LoVo (cell line): ENCODE data around the gene CELA2B.
"Not testable (repeated sequence)": the region's sequence is repeated elsewhere in the genome, so short reads cannot be mapped to it uniquely, and the experiment has no call there.

ENCODE experiments used
- DNase-seq: peaks from one replicate; pipeline ENCODE4 v3.0.0-alpha.2; 2016; ENCODE audit warnings: low spot score

CELA2B gene

DNA sequence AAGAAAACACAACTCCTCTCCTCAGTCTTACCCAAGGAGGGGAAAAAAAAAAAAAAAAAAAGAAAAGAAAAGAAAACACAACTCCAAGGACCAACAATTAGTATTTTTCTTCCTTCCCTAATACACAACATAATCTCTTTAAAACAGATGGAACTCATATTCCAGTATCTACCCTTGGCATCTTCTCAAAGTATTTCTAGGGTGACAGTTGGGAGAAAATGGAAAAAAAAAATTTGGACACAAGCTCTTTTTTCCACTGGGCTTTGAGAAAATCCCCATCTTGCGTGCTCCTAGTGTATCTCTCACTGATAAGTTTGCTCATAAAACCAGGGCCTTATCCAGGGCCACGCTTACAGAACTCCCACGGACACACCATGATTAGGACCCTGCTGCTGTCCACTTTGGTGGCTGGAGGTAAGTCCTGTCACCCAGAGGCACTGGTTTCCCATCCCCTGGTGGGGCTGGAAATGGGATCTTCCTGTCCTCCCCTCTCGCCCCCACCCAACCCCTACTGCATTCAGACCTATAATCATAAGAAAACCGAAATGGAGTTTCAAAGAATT, at the start of gene CELA2B:
Gene CELA2B (plus strand): TSS at position 353 of the 563 bp plus-strand sequence. CDS start 22 bp downstream, at position 375.
- no peak for DNase-seq

DNA sequence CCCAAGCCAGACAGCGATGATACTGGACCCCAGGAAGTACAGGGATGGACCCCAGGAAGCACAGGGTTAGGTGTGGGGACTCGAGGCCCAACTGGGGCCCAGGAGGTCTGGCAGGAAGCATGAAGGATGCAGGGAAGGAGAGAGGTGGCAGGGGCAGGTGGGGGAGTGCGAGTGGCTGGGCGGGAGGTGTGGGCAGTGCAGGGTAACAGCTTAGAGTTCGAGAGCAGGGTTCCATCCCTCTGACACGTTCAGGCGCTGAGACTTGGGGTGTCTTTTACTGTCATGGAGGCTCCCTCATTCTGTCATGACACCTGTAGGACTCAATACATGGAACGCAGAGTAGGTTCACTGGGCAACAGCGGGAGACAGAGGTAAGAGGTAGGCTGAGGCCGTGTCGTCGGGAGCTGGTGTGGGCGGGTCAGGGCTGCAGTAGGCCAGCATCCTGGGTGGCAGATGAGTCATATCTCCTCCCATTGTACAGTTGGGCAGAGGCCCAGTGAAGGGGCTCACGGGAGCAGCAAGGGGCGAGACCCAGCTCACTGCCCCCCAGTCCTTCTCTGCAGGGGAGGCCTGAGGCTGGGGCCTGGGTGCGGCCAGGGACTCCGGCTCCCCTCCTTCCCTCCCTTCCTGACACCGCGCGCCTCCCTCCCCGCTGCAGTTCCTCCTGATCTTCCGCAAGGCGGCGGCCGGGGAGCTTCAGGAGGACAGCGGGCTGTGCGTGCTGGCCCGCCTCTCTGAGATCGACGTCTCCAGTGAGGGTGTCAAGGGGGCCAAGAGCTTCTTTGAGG, 49.2 kb upstream of the CELA2B start:
- DNase-seq = no peak

DNA sequence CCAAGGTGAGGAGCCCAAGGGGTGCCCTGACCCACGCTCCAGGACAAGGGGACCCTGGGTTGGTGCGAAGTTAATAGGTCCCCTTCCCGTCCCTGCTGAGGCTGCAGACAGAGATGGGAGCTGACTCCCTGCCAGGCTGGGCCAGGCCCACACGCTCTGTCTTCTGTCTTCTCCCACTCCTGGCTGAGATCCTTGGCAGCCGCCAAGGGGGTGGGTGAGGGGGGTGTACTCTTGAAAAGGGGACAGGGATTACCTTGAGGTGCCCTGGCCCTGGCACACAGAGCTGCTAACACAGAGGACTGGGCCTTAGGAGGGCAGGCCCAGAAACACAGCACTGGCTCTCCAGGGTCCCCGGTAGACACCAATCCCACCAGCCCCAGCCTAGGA, 48.6 kb upstream of the CELA2B start:
- no peak for DNase-seq

DNA sequence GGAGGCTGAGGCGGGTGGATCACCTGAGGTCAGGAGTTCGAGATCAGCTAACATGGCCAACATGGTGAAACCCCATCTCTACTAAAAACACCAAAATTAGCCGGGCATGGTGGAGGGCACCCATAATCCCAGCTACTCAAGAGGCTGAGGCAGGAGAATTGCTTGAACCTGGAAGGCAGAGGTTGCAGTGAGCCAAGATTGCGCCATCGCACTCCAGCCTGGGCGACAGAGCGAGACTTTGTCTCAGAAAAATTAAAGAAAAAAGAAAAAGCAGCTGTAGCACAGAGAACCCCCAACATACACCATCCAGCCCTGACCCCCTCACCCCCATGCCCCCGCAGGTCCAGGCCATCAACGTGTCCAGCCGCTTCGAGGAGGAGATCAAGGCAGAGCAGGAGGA, 47.7 kb upstream of the CELA2B start:
- not testable (repeated sequence) for DNase-seq

DNA sequence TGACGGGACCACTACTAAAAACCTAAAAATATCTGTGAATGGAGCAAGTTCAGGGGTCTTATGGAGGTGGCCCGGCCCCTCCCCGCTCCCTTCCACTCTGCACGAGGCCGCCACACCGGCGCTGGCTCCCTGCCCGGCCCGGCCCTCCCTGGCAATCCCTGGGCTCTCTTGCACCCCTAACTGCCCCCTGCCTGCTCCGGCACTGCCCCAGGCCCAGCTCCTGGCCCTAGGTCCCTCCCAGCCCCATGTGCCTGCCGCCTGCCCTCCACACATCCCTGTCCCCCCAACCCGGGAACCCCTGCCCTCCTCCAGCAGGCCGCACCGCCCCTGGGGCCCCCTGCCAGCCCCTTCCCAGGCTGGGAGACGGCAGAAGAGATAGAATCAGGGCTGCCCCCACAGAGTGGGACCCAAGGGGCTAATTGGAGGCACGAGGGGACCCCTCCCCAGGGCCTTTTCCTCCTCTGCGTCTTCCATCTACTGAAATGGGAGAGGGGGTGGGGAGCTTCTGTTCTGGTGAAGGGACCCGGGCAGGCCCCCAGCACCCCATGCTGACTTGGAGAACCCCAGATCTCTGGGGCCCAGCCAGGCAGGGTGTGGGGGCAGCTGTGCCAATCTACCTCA, 47.0 kb upstream of the CELA2B start:
- DNase-seq = no peak

DNA sequence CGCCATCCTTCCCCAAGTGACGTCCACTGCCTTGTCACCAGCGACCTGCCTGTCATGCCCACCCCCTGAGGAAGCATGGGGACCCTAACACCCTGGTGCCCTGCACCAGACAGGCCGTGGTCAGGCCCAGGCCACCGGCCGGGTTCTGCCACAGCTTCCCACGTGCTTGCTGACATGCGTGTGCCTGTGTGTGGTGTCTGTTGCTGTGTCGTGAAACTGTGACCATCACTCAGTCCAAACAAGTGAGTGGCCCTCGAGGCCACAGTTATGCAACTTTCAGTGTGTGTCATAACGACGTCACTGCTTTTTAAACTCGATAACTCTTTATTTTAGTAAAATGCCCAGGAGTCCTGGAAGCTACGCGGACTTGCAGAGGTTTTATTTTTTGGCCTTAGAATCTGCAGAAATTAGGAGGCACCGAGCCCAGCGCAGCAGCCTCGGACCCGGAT, 46.2 kb upstream of the CELA2B start:
- DNase-seq = no peak

DNA sequence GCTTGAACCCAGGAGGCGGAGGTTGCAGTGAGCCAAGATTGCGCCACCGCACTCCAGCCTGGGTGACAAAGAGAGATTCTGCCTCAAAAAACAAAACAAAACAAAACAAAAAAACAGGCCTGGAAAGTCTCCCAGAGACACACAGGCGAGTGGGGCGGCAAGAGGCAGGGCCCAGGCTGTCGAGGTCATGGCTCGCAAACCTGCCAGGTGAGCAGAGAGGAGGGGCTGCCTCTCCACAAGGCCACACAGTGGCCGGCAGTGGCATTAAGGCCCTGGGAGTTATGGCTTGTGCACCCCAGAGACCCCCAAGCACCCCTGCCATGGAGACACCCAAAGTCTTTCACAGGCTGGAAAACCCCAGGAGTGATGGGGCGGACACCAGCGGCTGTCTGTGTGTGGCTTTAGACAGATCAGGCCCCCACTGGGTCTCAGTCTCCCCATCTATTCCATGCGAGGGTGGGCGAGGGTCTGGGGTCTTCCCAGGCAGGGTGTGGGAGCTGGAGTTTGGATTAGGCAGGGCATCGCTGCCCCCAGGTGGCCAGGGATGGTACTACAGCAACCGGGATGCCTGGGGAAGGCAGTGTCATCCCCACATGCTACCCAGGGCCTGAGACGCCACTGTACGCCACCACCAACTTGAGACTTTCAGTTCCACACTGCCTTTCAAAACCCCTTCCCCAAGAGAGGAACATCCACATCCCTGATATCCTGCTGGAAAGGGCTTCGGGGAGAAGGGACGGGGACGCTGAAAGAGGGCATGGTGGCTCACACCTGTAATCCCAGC, 44.9 kb upstream of the CELA2B start:
- DNase-seq = peak; percentile 35

DNA sequence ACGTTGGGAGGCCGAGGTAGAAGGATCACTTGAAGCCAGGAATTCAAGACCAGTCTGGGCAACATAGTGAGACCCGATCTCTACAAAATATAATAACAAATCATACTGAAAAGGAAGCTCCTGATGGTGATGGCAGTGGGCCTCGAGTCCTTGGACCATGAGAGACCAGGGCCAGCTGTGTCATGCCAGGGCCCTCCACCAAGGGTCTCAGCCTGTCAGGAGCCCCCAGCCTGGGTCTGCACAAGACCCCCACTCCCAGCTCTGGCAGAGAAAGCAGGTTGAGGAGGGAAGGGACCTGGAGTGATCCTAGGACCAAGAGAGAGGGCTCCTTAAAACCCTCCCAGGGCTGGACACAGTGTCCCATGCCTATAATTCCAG, 44.3 kb upstream of the CELA2B start:
- DNase-seq = no peak

DNA sequence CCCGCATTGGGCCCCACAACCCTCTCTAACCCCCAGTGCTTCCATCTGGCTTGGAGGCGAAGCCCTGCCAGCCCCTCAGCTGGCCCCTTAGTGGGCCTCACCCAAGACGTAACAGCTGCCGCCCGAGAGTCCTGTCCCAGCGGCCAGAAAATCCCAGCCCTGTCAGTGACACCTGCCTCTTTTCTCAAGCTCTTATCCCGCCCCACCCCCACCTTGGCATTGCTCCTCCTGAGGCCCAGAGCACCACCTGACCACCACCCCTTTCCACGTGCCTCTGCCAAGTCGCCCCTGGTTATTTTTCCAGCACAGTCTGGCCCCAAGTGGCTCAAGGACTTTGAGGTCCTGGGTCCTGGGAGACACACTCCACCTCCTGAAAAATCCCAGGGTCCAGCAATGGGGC, 43.6 kb upstream of the CELA2B start:
- DNase-seq = no peak

DNA sequence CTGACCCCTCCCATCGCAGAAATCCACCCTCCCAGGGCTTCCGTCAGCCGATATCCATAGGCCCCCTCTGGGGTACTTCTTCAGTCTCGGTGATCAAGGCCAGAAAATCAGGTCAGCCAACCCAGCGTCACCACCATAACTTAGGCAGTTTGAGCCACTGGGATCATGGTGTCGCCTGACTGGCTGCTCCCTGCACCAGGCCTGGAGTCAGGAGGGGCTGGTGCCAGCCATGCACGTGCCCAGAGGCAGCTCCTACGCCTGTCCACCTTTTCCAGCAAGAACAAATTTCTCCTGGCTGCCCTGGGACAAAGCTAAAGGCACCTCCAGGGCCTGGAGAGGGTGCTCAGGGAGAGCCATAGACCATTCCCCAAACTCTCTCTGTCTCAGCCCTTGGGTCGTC, 42.4 kb upstream of the CELA2B start:
- no peak for DNase-seq

DNA sequence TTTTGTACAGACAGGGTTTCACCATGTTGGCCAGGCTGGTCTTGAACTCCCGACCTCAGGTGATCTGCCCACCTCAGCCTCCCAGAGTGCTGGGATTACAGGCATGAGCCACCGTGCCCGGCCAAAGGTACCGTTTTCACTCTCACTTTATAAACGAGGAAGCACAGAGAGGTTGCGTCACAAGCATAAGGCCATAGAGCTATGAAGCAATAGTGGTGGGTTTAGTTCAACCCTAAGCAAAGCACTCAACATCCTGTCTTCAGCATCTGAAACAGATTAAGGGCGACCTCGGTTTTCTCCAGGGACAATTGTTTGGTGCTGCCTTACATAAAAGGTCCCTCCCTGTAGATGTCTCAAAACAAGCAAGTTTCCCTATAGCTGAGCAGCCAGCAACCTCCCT, 41.2 kb upstream of the CELA2B start:
- not testable (repeated sequence) for DNase-seq

DNA sequence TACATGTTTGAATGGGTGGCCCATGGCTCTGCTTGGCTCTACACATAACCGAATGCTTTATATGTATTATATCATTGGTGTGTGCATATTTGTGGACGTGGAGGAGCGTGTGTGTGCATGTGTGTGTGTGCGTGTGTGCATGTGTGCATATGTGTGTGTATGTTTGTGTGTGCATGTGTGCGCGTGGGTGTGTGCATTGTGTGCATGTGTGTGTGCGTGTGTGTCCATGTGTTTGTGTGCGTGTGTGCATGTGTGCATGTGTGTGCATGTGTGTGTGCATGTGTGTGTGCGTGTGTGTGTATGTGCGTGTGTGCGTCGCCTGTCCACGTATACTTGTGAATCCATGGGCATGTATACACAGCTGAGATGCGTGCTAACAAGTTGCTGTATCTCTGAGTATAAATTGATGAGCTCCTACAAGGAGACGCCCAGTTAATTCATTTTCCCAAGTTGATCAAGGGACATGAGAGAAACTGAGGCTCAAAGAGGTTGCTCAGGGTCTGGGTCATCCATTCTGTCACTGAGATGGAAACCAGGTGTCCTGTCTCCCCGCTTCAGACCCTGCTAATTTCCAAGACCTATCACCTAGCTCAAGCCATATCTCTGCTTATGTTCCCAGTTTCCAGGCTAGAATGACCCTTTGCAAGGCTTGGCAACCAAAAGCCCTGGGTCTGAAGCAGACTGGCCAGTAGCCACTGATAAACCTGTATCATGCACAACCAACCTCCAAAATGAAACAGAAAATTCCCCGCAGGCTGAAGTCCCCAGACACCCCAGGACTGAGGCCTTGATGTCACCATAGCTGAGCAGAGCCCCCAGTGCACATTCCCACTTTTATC, 40.4 kb upstream of the CELA2B start:
- no peak for DNase-seq

DNA sequence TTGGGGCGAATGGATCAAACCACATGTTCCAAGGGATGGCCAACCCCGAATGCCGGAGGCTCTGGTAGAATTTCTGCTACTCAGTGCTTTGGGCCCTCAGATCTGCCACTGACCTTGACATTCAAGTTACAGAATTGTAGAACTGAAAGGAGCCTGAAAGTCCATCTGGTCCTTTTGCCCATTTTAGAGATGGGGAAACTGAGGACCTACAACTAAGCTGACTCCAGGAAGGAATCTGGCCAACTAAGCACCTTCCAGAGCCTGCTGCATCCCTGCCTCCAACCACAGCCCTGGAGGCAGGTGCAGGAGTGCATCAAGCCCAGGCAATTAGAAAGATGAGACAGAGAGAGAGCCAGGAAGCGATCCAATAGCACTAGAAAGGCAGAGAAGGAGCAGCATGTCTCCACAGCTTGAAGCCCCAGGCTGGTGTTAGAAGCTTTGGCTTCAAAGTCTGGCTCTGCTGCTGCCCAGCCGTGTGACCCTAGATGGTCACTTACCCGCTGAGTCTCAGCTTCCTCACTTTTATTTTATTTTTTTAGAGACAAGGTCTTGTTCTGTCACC, 38.9 kb upstream of the CELA2B start:
- DNase-seq = no peak

DNA sequence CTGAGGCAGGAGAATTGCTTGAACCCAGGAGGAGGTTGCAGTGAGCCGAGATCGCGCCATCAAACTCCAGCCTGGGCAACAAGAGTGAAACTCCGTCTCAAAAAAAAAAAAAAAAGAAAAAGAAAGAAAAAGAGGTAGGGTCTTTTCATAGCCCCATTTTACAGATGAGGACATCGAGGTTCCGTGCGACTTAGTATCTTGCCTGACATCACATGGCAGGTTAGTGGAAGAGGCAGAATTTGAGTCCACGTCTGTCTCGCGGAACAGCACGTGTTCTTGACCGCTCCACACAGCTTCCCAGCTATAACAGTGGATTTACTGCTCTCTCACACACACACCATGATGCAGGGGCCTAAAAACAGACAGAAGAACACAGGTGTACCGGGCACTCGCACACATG, 36.6 kb upstream of the CELA2B start:
- no peak for DNase-seq

DNA sequence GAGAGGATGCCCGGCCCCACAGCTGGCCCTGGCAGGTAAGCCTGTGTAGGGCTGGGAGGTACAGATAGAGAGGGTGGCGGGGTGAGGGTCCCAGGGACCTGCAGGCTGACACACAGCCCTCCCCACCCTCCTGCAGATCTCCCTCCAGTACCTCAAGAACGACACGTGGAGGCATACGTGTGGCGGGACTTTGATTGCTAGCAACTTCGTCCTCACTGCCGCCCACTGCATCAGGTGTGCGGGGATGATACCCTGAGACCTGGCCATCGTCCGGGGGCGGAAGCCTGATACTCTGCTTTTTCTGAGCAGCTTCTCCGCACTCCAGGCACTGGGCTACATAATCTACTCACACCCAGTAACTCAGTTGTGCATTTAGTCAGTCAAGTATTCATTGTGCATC, 35.5 kb upstream of the CELA2B start:
- no peak for DNase-seq

DNA sequence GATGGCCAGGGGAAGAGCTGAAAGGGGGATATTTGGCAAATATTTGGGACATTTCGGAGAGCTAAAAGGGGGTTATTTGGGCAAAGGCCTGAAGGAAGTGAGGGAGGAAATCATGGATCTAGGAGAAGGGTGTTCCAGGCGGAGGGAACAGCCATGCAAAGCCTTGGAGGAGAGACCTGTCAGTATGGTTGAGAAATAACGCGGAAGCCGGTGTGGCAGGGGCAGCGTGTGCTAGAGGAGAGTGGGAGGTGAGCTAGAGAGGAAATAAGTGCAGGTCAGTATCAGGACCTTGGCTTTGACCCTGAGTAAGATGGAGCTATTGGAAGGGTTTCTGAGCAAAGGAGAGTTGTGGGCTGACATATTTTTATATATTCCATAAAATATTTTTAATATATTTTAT, 34.7 kb upstream of the CELA2B start:
- DNase-seq = no peak

DNA sequence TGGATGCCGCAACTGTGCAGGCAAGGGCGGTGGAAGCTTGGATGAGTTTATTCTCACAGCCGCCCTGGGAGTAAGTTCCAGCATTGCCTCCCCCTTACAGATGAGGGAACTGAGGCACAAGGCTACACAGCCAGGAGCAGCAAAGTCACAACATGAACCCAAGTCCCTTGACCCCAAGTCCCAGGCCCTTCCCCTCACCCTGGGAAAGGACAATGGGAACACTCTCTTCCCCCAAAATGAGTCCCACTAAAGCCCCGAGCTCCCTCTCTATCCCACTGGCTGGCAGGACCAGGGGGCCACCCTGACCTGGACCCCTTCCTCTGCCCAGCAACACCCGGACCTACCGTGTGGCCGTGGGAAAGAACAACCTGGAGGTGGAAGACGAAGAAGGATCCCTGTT, 33.8 kb upstream of the CELA2B start:
- no peak for DNase-seq

DNA sequence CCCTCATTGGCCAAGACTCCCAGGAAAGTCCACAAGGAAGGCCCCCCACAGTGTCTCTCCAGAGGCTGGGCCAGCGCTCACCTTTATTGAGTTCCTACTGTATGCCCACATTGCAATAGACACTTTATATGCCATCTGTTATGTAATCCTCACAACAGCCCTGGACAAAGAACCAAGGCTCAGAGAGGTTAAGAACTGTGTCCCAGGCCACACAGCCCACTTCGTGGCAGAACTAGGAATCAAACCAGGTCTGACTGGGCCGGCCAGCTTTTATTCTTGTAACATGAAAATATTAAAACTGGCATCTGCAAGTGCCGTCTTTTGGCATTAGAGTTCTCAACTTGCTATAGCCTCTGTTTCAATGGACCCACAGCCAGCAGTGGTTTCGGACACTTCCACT, 33.1 kb upstream of the CELA2B start:
- DNase-seq = no peak

DNA sequence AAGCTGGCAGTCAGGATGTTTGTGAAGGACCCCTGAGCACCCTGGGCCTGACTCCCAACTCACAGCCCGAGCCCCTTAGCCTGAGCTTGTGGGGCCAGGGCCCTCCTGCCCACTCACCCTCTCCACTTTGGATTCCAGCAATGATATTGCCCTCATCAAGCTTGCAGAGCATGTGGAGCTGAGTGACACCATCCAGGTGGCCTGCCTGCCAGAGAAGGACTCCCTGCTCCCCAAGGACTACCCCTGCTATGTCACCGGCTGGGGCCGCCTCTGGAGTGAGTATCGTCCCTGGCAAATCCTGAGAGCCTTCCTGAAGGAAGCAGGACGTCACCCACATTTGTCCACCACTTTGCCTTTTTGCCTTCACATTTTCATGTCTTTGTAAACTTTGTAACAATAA, 32.6 kb upstream of the CELA2B start:
- DNase-seq = no peak

DNA sequence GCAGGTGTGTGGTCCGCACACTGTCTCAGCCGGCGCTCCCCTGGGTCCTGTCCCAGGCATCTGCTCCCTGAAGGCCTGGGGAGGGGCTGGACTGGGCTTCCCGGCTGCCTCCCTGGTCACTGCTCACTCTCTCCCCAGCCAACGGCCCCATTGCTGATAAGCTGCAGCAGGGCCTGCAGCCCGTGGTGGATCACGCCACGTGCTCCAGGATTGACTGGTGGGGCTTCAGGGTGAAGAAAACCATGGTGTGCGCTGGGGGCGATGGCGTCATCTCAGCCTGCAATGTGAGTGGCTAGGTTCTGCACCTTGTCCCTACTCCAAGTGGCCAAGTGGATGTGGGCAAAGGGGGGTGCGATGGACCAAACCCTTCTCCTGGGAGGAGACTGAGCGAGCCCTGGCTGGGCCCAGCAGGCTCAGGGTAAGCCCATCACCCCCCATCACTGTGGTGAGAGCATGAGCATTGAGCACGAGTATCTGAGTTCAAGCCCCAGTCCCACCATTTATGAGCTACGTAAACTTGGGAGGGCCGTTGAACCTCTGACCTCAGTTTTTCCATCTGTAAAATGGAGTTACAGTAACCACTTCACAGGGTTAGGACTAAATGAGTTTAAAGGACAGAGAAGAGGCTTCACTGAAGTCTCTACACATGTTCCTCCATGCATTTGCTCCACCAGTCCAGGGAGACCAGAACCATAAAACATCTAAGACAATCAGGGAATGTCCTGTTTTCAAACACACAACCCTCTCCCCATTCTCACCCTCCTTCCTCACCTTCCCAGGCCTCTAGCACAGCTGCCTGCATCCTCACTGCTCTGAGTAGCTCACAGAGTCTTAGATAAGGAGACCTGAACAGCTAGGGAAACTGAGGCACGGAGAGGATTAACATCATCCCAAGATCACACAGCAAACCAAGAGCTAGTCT, 31.2 kb upstream of the CELA2B start:
- no peak for DNase-seq
